Upper lobe of right lung (tissue), 1 donor: ENCODE data around the gene MBLAC1. TPM values are rescaled to one million over a fixed set of nuclear protein-coding genes. Genes with fewer than 3 reads are reported as not detected.

Source experiments
- ATAC-seq: fragments of 200-7000 bp; cut with Tn5 transposase; one replicate; pipeline ENCODE4 v1.9.1; 2020; ENCODE audit warnings: mild to moderate bottlenecking, moderate library complexity
- DNase-seq: peaks from one replicate; pipeline ENCODE4 v3.0.0-alpha.2; 2020
- H3K27ac ChIP-seq: fragments of 200-600 bp; one replicate; pipeline ENCODE4 v1.8.0; 2022
- H3K27me3 ChIP-seq: fragments of 200-600 bp; one replicate; pipeline ENCODE4 v1.8.0; 2022; ENCODE audit warnings: mild to moderate bottlenecking
- H3K36me3 ChIP-seq: fragments of 200-600 bp; one replicate; pipeline ENCODE4 v1.8.0; 2022
- H3K4me1 ChIP-seq: fragments of 200-600 bp; one replicate; pipeline ENCODE4 v1.8.0; 2022
- H3K4me3 ChIP-seq: fragments of 200-600 bp; one replicate; pipeline ENCODE4 v1.8.0; 2022; ENCODE audit warnings: mild to moderate bottlenecking
- H3K9me3 ChIP-seq: fragments of 200-600 bp; one replicate; pipeline ENCODE4 v1.8.0; 2022
- CTCF ChIP-seq: fragments of 200-600 bp; IDR thresholded peaks from one replicate; pipeline ENCODE4 v1.8.0; 2022; ENCODE audit warnings: antibody characterized with exemption
- intact Hi-C: fragments of 100-400 bp; cut with DNase I; formaldehyde crosslinking; loops from one replicate; pipeline ENCODE4 v1.11.0; 2022
- total RNA-seq: library from RNA; stranded (reverse); fragmentation: NEBNext Ultra II Directional; extraction: Animal tissue kit (Norgen Biotek cat#: 25700); gene quantifications from one replicate; pipeline ENCODE4 v1.2.1, GENCODE V29; 2021
- donor health status: DM: no; HTN: yes; CAD: no; lungs with severe emphysema.

Gene MBLAC1
- total RNA-seq, 1 donor from 2014 or later = 3.0 TPM

- ATAC-seq = no peak
- no peak for TF ChIP-seq CTCF
- intact Hi-C loops = no loop called here
Observed at GRCh38 chr7:100089458-100090196, 37.1 kb upstream of the MBLAC1 start.

GRCh38 chr7:100090527-100091410 is 36.0 kb upstream of the MBLAC1 start:
- intact Hi-C loops = no loop called here
- Histone ChIP-seq H3K9me3 (no peaks in the 10 kb centered on the region), H3K27ac (no peak overlapping the region), H3K27me3 (no peaks in the 10 kb centered on the region), H3K36me3 (peaks cover 57% of the 10 kb centered on the region), H3K4me3 (no peak overlapping the region), H3K4me1 (peaks cover 13% of the 10 kb centered on the region)
- ATAC-seq (no peak), DNase-seq (no peak)
- no peak for TF ChIP-seq CTCF

More at GRCh38 chr7:100089458-100090196, 37.1 kb upstream of the MBLAC1 start:
- H3K27me3 ChIP-seq = no peaks in the 10 kb centered on the region
- peak overlapping the region; percentile 94 for H3K27ac ChIP-seq
- DNase-seq = no peak
- peaks cover 46% of the 10 kb centered on the region for H3K36me3 ChIP-seq
- peak overlapping the region; percentile 88 for H3K4me3 ChIP-seq
- no peaks in the 10 kb centered on the region for H3K9me3 ChIP-seq
- H3K4me1 ChIP-seq = peaks cover 13% of the 10 kb centered on the region

GRCh38 chr7:100091411-100092181 is 35.2 kb upstream of the MBLAC1 start:
- Histone ChIP-seq H3K27me3 (no peaks in the 10 kb centered on the region), H3K4me1 (peaks cover 13% of the 10 kb centered on the region), H3K36me3 (peaks cover 66% of the 10 kb centered on the region), H3K4me3 (no peak overlapping the region), H3K9me3 (no peaks in the 10 kb centered on the region), H3K27ac (no peak overlapping the region)
- TF ChIP-seq CTCF = no peak
- ATAC-seq (no peak), DNase-seq (no peak)
- intact Hi-C loops = no loop called here

GRCh38 chr7:100093054-100093453 is 33.7 kb upstream of the MBLAC1 start:
- ATAC-seq (no peak), DNase-seq (no peak)
- no peak overlapping the region for H3K27ac ChIP-seq
- H3K4me3 ChIP-seq = no peak overlapping the region
- intact Hi-C loops = no loop called here
- no peak for TF ChIP-seq CTCF
- H3K27me3 ChIP-seq = no peaks in the 10 kb centered on the region
- H3K4me1 ChIP-seq = peaks cover 11% of the 10 kb centered on the region
- peaks cover 80% of the 10 kb centered on the region for H3K36me3 ChIP-seq
- no peaks in the 10 kb centered on the region for H3K9me3 ChIP-seq

- TF ChIP-seq CTCF = no peak
- intact Hi-C loops = no loop called here
- ATAC-seq = no peak
- H3K27ac ChIP-seq = no peak overlapping the region
- no peak overlapping the region for H3K4me3 ChIP-seq
- peaks cover 85% of the 10 kb centered on the region for H3K36me3 ChIP-seq
- H3K9me3 ChIP-seq = no peaks in the 10 kb centered on the region
- no peak for DNase-seq
- H3K27me3 ChIP-seq = no peaks in the 10 kb centered on the region
- H3K4me1 ChIP-seq = peaks cover 6% of the 10 kb centered on the region
Observed at GRCh38 chr7:100093498-100093897, 33.3 kb upstream of the MBLAC1 start.
